ENCODE measurements around the gene MLST8. TPM values are rescaled to one million over a fixed set of nuclear protein-coding genes. Genes with fewer than 3 reads are reported as not detected.

Gene MLST8
- total RNA-seq, 1 donor from 2014 or later = 51.6 TPM

GRCh38 chr16:2228161-2228824, 23.0 kb downstream of the MLST8 start:
- no peaks in the 10 kb centered on the region for H3K9me3 ChIP-seq
- peaks cover 0 to 43% of the 10 kb centered on the region in 2 donors for H3K36me3 ChIP-seq
- no peak overlapping the region for H3K27ac ChIP-seq
- intact Hi-C loops (cut with DNase I) = no loop called here
- TF ChIP-seq POLR2A (IDR thresholded peaks at IDR 0.05) = no peak
- TF ChIP-seq, protein P1, sequence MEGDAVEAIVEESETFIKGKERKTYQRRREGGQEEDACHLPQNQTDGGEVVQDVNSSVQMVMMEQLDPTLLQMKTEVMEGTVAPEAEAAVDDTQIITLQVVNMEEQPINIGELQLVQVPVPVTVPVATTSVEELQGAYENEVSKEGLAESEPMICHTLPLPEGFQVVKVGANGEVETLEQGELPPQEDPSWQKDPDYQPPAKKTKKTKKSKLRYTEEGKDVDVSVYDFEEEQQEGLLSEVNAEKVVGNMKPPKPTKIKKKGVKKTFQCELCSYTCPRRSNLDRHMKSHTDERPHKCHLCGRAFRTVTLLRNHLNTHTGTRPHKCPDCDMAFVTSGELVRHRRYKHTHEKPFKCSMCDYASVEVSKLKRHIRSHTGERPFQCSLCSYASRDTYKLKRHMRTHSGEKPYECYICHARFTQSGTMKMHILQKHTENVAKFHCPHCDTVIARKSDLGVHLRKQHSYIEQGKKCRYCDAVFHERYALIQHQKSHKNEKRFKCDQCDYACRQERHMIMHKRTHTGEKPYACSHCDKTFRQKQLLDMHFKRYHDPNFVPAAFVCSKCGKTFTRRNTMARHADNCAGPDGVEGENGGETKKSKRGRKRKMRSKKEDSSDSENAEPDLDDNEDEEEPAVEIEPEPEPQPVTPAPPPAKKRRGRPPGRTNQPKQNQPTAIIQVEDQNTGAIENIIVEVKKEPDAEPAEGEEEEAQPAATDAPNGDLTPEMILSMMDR (IDR thresholded peaks at IDR 0.05) = no peak
- no peak for TF ChIP-seq POLR2AphosphoS5 (IDR thresholded peaks at IDR 0.05; ENCODE audit: insufficient read depth in 1 of 2, low read depth in 1 of 2)
- DNase-seq (ENCODE audit: extremely low spot score in 2 of 2) = no peak
- no peaks in the 10 kb centered on the region for H3K27me3 ChIP-seq
- H3K4me1 ChIP-seq = peaks cover 43% of the 10 kb centered on the region
- H3K4me3 ChIP-seq = no peak overlapping the region

- no peak for TF ChIP-seq POLR2AphosphoS5 (IDR thresholded peaks at IDR 0.05; ENCODE audit: insufficient read depth in 1 of 2, low read depth in 1 of 2)
- TF ChIP-seq, protein P1 (IDR thresholded peaks at IDR 0.05) = no peak
- Histone ChIP-seq H3K27me3 (no peaks in the 10 kb centered on the region), H3K4me3 (no peak overlapping the region), H3K36me3 (peaks cover 0 to 51% of the 10 kb centered on the region in 2 donors), H3K4me1 (peaks cover 42% of the 10 kb centered on the region), H3K9me3 (no peaks in the 10 kb centered on the region), H3K27ac (no peak overlapping the region)
- DNase-seq (ENCODE audit: extremely low spot score in 2 of 2) = no peak
- intact Hi-C loops (cut with DNase I) = no loop called here
Observed at GRCh38 chr16:2229091-2229490, 23.8 kb downstream of the MLST8 start.

GRCh38 chr16:2229632-2230250, 24.5 kb downstream of the MLST8 start:
- H3K4me1 ChIP-seq = peaks cover 36% of the 10 kb centered on the region
- no peak for DNase-seq (ENCODE audit: extremely low spot score in 2 of 2)
- peaks cover 0 to 58% of the 10 kb centered on the region in 2 donors for H3K36me3 ChIP-seq
- no peak overlapping the region for H3K4me3 ChIP-seq
- H3K9me3 ChIP-seq = no peaks in the 10 kb centered on the region
- H3K27ac ChIP-seq = no peak overlapping the region
- TF ChIP-seq, protein P1 (IDR thresholded peaks at IDR 0.05) = no peak
- TF ChIP-seq POLR2AphosphoS5 (IDR thresholded peaks at IDR 0.05; ENCODE audit: insufficient read depth in 1 of 2, low read depth in 1 of 2) (no peak), POLR2A (IDR thresholded peaks at IDR 0.05) (no peak)
- intact Hi-C loops (cut with DNase I) = no loop called here
- no peaks in the 10 kb centered on the region for H3K27me3 ChIP-seq

DNA sequence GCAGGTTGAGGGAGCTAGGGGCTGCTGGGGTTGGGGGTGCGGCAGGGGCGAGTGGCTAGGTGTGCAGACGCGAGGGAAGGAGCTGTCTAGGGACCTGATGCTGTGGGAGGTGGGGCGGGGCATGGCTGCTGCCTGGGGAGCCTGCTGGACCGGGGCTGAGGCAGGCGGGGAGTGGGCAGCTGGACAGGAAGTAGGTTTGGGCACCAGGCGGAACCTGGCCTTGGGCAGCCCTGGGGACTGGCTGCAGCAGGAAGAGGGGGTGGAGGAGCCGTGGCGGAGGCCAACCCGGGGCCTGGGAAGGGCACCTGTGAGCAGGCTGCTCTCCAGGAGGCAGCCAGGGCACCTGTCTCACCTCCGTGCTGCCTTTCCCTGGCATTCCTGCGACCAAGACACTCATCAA, 25.1 kb downstream of the MLST8 start:
- peaks cover 30% of the 10 kb centered on the region for H3K4me1 ChIP-seq
- DNase-seq (ENCODE audit: extremely low spot score in 2 of 2) = no peak
- H3K27ac ChIP-seq = no peak overlapping the region
- TF ChIP-seq, protein P1 (IDR thresholded peaks at IDR 0.05) = no peak
- no peak for TF ChIP-seq POLR2AphosphoS5 (IDR thresholded peaks at IDR 0.05; ENCODE audit: insufficient read depth in 1 of 2, low read depth in 1 of 2)
- TF ChIP-seq POLR2A (IDR thresholded peaks at IDR 0.05) = no peak
- H3K27me3 ChIP-seq = no peaks in the 10 kb centered on the region
- H3K9me3 ChIP-seq = no peaks in the 10 kb centered on the region
- no peak overlapping the region for H3K4me3 ChIP-seq
- intact Hi-C loops (cut with DNase I) = no loop called here
- H3K36me3 ChIP-seq = peaks cover 0 to 64% of the 10 kb centered on the region in 2 donors

Data from vagina (tissue), 2 donors.